ENCODE data around the gene KHDRBS2. TPM values are rescaled to one million over a fixed set of nuclear protein-coding genes. Genes with fewer than 3 reads are reported as not detected.

The KHDRBS2 gene
- total and polyA plus RNA-seq, 2 donors (not counting 3 experiments of a cell fraction or from before 2014, with no cell fraction given) = not detected

- Histone ChIP-seq H3K4me3 (replicated peaks in 1 of 3; ENCODE audit: insufficient read depth in 1 of 3, low read depth in 1 of 3, low read length in 3 of 3) (no peak overlapping the region), H3K9me3 (replicated peaks; ENCODE audit: control insufficient read depth, insufficient read depth, low read length) (no peaks in the 10 kb centered on the region), H3K4me1 (ENCODE audit: control insufficient read depth, extremely low read depth, insufficient read depth, low read length) (no peaks in the 10 kb centered on the region), H3K79me2 (ENCODE audit: control insufficient read depth, insufficient read depth, low read length) (no peaks in the 10 kb centered on the region), H3K9ac (replicated peaks; ENCODE audit: extremely low read depth, insufficient read depth, low read length) (no peak overlapping the region), H3K27me3 (ENCODE audit: control insufficient read depth in 2 of 2, insufficient read depth in 2 of 2, low read length in 2 of 2) (no peaks in the 10 kb centered on the region), H2AFZ (ENCODE audit: low read depth, low read length) (no peak overlapping the region), H4K20me1 (replicated peaks; ENCODE audit: control insufficient read depth, extremely low read depth, insufficient read depth, low read length) (no peaks in the 10 kb centered on the region), H3K9me1 (replicated peaks; ENCODE audit: control insufficient read depth, extremely low read depth, insufficient read depth, low read length) (no peaks in the 10 kb centered on the region), H3K27ac (ENCODE audit: insufficient read depth, low read depth, low read length) (no peak overlapping the region), H3K4me2 (ENCODE audit: insufficient read depth, low read length) (no peak overlapping the region), H3K36me3 (ENCODE audit: control insufficient read depth in 2 of 2, extremely low read depth in 1 of 2, insufficient read depth in 2 of 2, low read length in 2 of 2) (no peaks in the 10 kb centered on the region)
- FAIRE-seq (no peak), DNase-seq (ENCODE audit: low read depth, low spot score) (no peak)
- intact Hi-C loops (cut with micrococcal nuclease) = no loop called here
- ChIA-PET POLR2A (no interaction called here), CTCF (no interaction called here)
- TF ChIP-seq CTCF (IDR thresholded peaks at IDR 0.05; ENCODE audit: extremely low read depth in 1 of 2, insufficient read depth in 1 of 2, low read depth in 1 of 2, low read length in 2 of 2) (no peak), JUN (IDR thresholded peaks at IDR 0.05; ENCODE audit: borderline replicate concordance, insufficient read depth, insufficient read length, low read depth) (no peak), MYC (IDR thresholded peaks at IDR 0.05; ENCODE audit: low read depth, low read length) (no peak), GATA2 (IDR thresholded peaks at IDR 0.05; ENCODE audit: insufficient read depth, insufficient read length, low read depth, low read length) (no peak), EZH2 (IDR thresholded peaks at IDR 0.05; ENCODE audit: borderline replicate concordance, low read depth, low read length, severe bottlenecking) (no peak), POLR2A (IDR thresholded peaks at IDR 0.05; ENCODE audit: low read depth, low read length) (no peak), FOS (IDR thresholded peaks at IDR 0.05; ENCODE audit: borderline replicate concordance, insufficient read depth, low read length) (no peak), MAX (IDR thresholded peaks at IDR 0.05; ENCODE audit: insufficient read depth, insufficient read length) (no peak), POLR2AphosphoS5 (IDR thresholded peaks at IDR 0.05; ENCODE audit: insufficient read depth, low read depth, low read length) (no peak)
- dilution Hi-C loops (cut with MboI; ENCODE audit: extremely low pct_ligation_motif_present, low sequenced_read_pairs) = no loop called here
- no TSS peak for BruUV-seq (replicated peaks)
These were observed 196.2 kb downstream of the KHDRBS2 start for GRCh38 chr6:62089781-62090180.

All from endothelial cell of umbilical vein (primary cell).